GM21526 (cell line): ENCODE results near the gene SLC35A5.

Experiments used
- ATAC-seq: cut with Tn5 transposase; IDR thresholded peaks from one replicate; pipeline ENCODE4 v1.9.1; 2021; ENCODE audit warnings: moderate library complexity; ENCODE audit not compliant: unreplicated experiment, low FRiP score

The SLC35A5 gene

DNA sequence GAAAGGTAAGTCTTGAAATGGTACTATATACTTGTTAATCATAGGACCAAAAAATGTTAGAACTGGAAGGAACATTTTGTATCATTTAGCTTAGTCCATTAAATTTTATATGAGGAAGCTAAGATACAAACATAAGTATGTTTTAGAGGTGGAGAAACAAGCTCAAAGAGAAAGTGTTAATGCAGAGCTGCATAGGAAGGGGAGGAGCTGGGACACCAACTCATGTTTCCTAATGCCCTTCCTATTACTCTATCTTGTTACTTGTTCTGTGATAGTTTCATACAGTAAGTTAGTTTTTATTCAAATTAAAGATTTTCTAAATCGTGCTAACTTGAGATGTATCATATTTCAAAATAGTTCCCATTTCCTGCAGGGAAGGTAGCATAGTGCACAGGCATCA lies 7.4 kb downstream of the SLC35A5 start:
- ATAC-seq: no peak

GRCh38 chr3:112572701-112573100 lies 10.9 kb downstream of the SLC35A5 start:
- no peak for ATAC-seq

GRCh38 chr3:112579232-112579631 lies 17.4 kb downstream of the SLC35A5 start:
- no peak for ATAC-seq

- ATAC-seq: no peak
Observed at GRCh38 chr3:112579697-112580096, 17.9 kb downstream of the SLC35A5 start.

GRCh38 chr3:112582244-112582874 lies 20.5 kb downstream of the SLC35A5 start:
- ATAC-seq: no peak

- no peak for ATAC-seq
Observed at GRCh38 chr3:112583105-112583504, 21.3 kb downstream of the SLC35A5 start.

- no peak for ATAC-seq
Observed at GRCh38 chr3:112585782-112586181, 23.9 kb downstream of the SLC35A5 start.

- ATAC-seq: no peak
Observed at GRCh38 chr3:112587336-112587735, 25.5 kb downstream of the SLC35A5 start.

GRCh38 chr3:112593258-112593657 lies 31.4 kb downstream of the SLC35A5 start:
- ATAC-seq: no peak

- no peak for ATAC-seq
Observed at GRCh38 chr3:112594856-112595255, 33.0 kb downstream of the SLC35A5 start.

GRCh38 chr3:112597945-112598344 lies 36.1 kb downstream of the SLC35A5 start:
- ATAC-seq: no peak

DNA sequence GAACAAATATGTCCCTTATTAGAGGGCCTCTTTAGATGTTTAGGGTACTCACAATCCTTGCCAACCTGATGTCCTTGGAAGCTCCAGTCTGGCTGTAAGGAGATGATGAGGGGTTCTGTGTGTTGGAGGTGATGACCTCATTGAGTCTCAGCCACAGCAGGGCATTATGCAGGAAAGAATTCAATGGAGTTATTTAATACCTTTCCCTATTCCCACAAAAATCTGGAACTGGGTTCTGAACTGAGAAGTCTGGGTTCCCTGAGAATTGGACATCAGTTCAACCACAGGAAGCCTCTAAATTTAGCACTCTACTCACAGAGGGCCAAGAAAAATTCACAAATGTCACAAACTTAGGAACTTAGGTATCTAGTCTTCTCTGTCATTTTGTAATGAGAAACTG lies 36.9 kb downstream of the SLC35A5 start:
- ATAC-seq: no peak

DNA sequence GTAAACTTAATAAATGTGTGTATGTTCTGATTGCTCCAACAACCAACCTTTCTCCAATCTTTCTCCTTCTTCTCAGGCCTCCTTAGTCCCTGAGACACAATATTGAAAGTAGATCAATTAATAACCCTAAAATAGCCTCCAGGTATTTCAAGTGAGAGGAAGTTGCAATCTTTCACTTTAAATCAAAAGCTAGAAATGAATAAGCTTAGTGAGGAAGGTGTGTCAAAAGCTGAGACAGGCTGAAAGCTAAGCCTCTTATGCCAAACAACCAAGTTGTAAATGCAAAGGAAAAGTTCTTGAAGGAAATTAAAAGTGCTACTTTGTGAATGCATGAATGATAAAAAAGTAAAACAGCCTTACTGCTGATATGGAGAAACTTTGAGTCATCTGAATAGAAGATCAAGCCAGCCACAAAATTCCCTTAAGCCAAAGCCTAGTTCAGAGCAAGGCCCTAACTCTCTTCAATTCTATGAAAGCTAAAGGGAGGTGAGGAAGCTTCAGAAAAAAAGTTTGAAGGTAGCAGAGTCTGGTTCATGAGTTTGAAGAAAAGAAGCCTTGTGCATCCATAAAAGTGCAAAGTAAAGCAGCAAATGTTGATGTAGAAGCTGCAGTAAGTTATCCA lies 40.5 kb downstream of the SLC35A5 start:
- no peak for ATAC-seq

- no peak for ATAC-seq
Observed at GRCh38 chr3:112604536-112604935, 42.7 kb downstream of the SLC35A5 start.

DNA sequence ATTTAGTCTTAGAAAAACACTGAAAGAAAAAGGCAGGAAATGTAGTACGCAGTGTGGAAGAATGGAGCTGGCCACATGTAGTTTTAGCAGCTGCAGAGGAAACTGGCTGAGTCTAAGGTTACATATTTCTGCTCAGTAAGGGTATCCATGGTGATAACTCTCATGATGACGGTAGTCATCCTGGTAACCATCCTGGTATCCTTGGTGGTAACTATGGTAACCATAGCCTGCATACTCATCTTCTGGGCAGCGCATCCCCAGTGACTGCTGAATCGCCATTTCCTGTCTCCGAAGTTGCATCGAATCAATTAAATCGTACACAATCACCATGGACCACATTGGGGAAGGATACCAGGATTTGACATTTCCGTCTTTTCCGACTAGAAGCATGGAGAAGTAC lies 43.4 kb downstream of the SLC35A5 start:
- ATAC-seq: no peak

DNA sequence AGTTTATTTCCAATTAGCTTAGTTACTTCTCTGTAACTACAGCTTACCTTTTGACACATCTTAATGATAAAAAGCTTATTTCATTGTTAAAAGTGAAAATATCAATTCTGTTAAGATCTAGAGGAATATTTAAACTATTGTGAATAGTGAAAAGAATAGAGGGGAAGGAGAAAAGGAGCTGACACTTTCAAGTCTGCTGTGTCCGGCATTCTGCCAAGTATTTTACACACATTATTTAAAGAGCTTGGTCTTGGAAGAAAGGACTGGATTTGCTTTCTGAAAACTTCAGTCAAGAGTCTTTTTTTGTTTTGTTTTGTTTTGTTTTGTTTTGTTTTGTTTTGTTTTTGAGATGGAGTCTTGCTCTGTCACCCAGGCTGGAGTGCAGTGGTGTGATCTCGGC lies 44.3 kb downstream of the SLC35A5 start:
- no peak for ATAC-seq

- ATAC-seq: no peak
Observed at GRCh38 chr3:112607863-112608262, 46.0 kb downstream of the SLC35A5 start.

GRCh38 chr3:112610121-112610520 lies 48.3 kb downstream of the SLC35A5 start:
- no peak for ATAC-seq

DNA sequence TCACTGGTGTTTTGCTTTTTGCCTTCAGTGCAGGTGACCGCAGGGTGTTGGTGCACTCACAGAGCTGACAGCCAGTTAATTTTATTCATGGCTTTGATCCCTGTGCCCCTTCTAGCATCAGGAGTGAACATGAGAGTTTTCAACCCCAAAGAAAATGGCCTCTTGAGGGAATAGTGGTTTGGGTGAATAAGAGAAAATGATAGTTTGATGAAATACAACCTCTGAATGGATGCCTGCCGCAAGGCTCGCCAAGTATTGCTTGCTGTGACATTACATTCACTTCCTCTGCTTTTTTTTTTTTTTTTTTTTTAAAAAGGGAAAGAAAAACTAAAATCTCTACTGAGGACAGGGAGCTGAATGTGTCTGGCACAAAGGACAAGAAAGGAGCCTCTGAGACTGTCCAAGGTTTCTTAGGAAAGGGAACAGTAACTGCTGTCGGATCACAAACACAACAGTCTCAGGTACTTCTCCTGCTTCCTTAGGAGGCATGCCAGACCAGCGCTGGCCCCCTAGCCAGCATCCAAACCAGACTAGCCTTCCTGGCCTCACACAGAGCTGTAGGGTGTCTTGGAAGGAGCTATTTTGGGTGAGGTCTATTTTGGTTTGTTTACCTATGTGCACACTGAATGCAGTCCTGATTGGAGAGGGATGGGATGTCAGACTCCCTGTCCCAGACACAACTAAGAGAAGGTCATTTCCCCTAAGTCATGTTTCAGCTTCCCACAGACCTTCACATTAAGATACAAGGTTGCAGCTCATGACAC lies 50.1 kb downstream of the SLC35A5 start:
- no peak for ATAC-seq

DNA sequence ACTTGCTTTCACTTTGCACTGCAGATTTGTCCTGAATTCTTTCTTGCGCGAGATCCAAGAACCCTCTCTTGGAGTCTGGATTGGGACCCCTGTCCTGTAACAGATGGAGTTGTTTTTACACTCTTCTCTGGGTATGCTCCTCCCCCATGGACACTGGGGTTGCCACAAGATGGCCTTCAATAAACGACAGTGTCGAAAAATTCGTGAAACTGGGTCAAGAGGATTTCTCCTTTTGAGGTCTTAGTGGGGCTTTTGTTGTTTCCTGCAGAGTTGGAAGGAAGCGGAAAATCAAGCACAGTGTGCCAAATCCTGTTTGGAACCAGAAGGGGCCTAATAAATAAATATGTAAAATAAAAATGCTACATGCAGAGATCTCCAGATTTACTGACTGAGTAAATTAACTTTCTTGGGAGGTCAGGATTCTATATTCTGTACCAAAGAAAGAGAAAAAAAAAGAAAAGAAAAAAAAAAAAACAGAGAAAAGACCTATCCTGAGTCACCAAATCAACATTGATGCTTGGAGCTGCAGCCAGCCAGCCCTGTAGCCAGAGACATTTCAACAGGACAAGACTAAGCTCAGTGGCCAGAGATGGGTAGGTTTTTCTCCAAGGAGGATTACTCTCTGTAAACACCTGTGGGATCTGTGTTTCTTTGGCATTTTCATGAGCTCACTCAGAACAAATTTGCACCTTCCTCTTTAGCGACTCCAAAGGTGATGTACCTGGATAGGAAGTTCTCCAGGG lies 54.3 kb downstream of the SLC35A5 start:
- ATAC-seq: no peak

DNA sequence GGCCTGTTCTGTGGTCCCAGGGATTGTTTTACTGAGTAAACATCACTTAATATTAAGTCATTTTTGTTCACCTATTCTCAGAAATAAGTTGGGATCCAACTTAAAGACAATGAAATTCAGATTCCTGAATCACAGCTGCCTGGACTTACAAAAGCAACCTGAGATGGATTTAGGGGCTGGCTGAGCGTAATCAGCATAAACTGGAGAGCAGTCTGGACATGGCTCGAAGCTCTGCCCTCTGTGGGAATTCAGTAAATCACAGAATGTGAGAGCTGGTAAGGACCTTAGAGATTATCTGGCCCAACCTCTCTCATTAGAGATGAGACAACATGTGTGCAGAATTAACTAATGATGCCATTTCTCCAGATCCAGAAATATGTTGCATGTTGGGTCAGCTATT lies 55.4 kb downstream of the SLC35A5 start:
- ATAC-seq: no peak
